Natural killer cell treated with Interleukin-12 subunit alpha and Interleukin-12 subunit beta and Interleukin-15 and Interleukin-18, amount 100 ng/mL, for 72 hours (primary cell): Measurements from ENCODE around the gene ARFRP1. TPM values are rescaled to one million over a fixed set of nuclear protein-coding genes. Genes with fewer than 3 reads are reported as not detected.
"Not testable (repeated sequence)": the region's sequence is repeated elsewhere in the genome, so short reads cannot be mapped to it uniquely, and the experiment has no call there.

Experiments
- ATAC-seq, 2 donors: fragments of 150-1000 bp; cut with Tn5 transposase in 1 of 2; sonication (Bioruptor Pico), chemical (Tn5 transposase) in 1 of 2; 2 replicates each; pipeline ENCODE4 v1.10.0; 2021
- DNase-seq: peaks from one replicate; pipeline ENCODE4 v3.0.0; 2022; ENCODE audit warnings: low spot score
- H3K27ac Mint-ChIP-seq, 2 donors: 1 replicate in 1 of 2; 2 replicates in 1 of 2; pipeline ENCODE4 v1.8.0; 2022; ENCODE audit warnings: mixed read lengths in 2 of 2, mild to moderate bottlenecking in 1 of 2, moderate library complexity in 1 of 2
- H3K27me3 Mint-ChIP-seq, 2 donors: 1 replicate in 1 of 2; 2 replicates in 1 of 2; pipeline ENCODE4 v1.8.0; 2022; ENCODE audit warnings: mixed read lengths in 2 of 2
- H3K36me3 Mint-ChIP-seq: one replicate; pipeline ENCODE4 v1.8.0; 2022; ENCODE audit warnings: mixed read lengths
- H3K4me1 Mint-ChIP-seq, 2 donors: 1 replicate in 1 of 2; 2 replicates in 1 of 2; pipeline ENCODE4 v1.8.0; 2022; ENCODE audit warnings: low read depth in 2 of 2, mixed read lengths in 2 of 2, mild to moderate bottlenecking in 1 of 2
- H3K4me3 Mint-ChIP-seq: one replicate; pipeline ENCODE4 v1.8.0; 2022; ENCODE audit warnings: mixed read lengths
- H3K9me3 Mint-ChIP-seq: 2 replicates; pipeline ENCODE4 v1.8.0; 2022; ENCODE audit warnings: mixed read lengths
- total RNA-seq, 2 donors: library from RNA; stranded (reverse); gene quantifications; one replicate each; pipeline ENCODE4 v1.2.3, GENCODE V29; 2022

Gene ARFRP1
- total RNA-seq, 2 donors from 2014 or later, result 52.4 to 87.0 TPM

DNA sequence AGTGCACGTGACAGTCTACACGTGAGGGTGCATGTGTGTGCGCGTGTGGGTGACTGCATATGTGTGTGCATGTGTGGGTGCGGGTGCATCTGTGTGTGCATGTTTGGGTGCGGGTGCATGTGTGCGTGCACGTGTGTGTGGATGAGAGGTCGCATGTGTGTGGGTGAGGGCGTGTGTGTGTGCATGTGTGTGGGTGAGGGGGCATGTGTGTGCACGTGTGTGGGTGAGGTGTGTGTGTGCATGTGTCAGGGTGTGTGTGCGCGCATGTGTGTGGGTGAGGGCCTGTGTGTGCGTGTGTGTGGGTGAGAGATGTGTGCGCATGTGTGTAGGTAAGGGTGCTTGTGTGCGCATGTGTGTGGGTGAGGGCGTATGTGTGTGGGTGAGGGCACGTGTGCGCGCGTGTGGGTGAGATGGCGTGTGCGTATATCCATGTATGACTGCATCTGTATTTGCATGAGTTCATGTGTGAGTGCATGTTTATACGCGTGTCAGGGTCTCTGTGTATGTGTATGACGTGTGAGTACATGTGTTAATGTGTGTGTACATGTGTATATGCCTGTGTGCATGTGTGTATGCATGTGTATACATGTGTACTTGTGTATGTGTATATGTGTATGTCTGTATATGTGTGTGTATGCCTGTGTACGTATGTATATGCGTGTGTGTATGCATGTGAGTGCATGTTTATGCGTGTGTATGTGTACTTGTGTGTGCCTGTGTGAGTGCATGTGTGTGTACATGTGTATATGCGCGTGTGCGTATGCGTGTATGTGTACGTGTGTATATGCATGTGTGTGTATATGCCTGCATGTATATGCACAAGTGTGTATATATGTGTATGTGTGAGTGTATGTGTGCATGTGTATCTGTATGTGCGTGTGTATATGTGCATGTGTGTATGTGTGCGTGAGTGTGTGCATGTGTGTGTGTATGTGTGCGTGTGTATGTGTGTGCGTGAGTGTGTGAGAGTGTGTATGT lies 24.6 kb upstream of the ARFRP1 start:
- no peaks in the 10 kb centered on the region for H3K9me3 Mint-ChIP-seq
- H3K4me3 Mint-ChIP-seq, result no peak overlapping the region
- DNase-seq (no peak), ATAC-seq (no peak)
- no peaks in the 10 kb centered on the region for H3K27me3 Mint-ChIP-seq
- peaks cover 33 to 36% of the 10 kb centered on the region in 2 donors for H3K4me1 Mint-ChIP-seq
- no peak overlapping the region for H3K27ac Mint-ChIP-seq
- H3K36me3 Mint-ChIP-seq, result no peaks in the 10 kb centered on the region

DNA sequence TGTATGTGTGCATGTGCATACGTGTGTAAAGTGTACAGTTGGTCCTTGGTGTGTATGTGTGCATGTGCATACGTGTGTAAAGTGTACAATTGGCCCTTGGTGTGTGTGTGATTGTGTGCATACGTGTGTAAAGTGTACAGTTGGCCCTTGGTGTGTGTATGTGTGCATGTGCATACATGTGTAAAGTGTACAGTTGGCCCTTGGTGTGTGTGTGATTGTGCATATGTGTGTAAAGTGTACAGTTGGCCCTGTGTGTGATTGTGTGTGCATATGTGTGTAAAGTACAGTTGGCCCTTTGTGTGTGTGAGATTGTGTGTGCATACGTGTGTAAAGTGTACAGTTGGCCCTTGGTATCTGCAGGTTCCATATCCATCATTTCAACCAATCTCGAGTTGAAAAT lies 23.6 kb upstream of the ARFRP1 start:
- H3K27me3 Mint-ChIP-seq, result no peaks in the 10 kb centered on the region
- DNase-seq, result no peak
- H3K4me1 Mint-ChIP-seq, result peaks cover 33 to 41% of the 10 kb centered on the region in 2 donors
- no peak overlapping the region for H3K27ac Mint-ChIP-seq
- H3K4me3 Mint-ChIP-seq, result no peak overlapping the region
- ATAC-seq, result no peak
- H3K36me3 Mint-ChIP-seq, result no peaks in the 10 kb centered on the region
- no peaks in the 10 kb centered on the region for H3K9me3 Mint-ChIP-seq

DNA sequence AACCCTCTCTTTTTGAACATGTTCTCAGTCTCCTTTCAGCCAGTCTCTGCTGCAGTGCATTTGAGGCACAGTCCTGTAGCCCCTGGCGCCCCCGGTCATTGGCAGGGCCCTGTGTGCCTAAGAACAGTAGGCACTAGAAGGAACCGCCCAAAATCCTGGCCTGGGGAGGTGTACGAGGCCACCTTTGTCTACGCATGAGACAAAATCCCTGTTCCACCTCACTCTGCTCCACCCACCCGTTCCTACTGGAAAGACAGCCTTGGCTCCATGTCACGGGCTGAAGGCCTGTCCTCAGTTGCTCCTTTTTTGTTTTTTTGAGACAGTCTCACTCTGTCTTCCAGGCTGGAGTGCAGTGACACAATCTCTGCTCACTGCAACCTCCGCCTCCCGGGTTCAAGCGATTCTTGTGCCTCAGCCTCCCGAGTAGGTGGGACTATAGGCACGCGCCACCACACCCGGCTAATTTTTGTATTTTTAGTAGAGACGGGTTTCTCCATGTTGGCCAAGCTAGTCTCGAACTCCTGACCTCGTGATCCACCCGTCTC lies 22.5 kb upstream of the ARFRP1 start:
- H3K4me3 Mint-ChIP-seq, H3K27ac Mint-ChIP-seq, H3K36me3 Mint-ChIP-seq, H3K9me3 Mint-ChIP-seq, DNase-seq, ATAC-seq, H3K27me3 Mint-ChIP-seq: not testable (repeated sequence)
- H3K4me1 Mint-ChIP-seq, result peaks cover 24 to 31% of the 10 kb centered on the region in 2 donors

DNA sequence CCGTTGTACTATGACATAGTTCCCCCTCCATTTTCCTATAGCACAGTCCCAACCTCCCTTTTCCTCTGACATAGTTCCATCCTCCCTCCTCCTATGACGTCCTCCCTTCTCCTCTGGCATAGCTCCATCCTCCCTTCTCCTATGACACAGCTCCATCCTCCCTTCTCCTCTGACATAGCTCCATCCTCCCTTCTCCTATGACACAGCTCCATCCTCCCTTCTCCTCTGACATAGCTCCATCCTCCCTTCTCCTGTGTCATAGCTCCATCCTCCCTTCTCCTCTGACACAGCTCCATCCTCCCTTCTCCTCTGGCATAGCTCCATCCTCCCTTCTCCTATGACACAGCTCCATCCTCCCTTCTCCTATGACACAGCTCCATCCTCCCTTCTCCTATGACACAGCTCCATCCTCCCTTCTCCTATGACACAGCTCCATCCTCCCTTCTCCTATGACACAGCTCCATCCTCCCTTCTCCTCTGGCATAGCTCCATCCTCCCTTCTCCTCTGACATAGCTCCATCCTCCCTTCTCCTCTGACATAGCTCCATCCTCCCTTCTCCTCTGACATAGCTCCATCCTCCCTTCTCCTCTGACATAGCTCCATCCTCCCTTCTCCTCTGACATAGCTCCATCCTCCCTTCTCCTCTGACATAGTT lies 15.3 kb upstream of the ARFRP1 start:
- H3K4me3 Mint-ChIP-seq, H3K9me3 Mint-ChIP-seq, H3K27me3 Mint-ChIP-seq, ATAC-seq, H3K27ac Mint-ChIP-seq, DNase-seq: not testable (repeated sequence)
- Mint-ChIP-seq H3K36me3 (peaks cover 19% of the 10 kb centered on the region), H3K4me1 (peaks cover 15 to 19% of the 10 kb centered on the region in 2 donors)

DNA sequence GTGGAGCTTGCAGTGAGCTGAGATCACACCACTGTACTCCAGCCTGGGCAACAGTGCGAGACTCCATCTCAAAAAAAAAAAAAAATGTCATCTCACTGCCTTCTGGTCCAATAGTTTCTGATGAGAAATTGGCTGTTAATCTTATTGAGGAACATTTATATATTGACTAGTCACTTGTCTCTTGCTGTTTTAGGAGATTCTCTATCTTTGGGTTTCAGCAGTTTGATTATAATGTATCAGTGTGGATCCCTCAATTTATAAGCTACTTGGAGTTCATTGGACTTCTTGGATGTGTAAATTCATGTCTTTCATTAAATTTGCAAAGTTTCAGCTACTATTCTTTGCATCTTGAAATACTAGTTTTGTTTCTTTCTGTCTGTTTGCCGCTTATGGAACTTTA lies 11.2 kb upstream of the ARFRP1 start:
- H3K4me1 Mint-ChIP-seq, result peaks cover 14 to 27% of the 10 kb centered on the region in 2 donors
- H3K27me3 Mint-ChIP-seq, result no peaks in the 10 kb centered on the region
- H3K4me3 Mint-ChIP-seq, result no peak overlapping the region
- no peak for DNase-seq
- H3K9me3 Mint-ChIP-seq, result peaks cover 3% of the 10 kb centered on the region
- H3K27ac Mint-ChIP-seq, result no peak overlapping the region
- no peak for ATAC-seq
- peaks cover 20% of the 10 kb centered on the region for H3K36me3 Mint-ChIP-seq

DNA sequence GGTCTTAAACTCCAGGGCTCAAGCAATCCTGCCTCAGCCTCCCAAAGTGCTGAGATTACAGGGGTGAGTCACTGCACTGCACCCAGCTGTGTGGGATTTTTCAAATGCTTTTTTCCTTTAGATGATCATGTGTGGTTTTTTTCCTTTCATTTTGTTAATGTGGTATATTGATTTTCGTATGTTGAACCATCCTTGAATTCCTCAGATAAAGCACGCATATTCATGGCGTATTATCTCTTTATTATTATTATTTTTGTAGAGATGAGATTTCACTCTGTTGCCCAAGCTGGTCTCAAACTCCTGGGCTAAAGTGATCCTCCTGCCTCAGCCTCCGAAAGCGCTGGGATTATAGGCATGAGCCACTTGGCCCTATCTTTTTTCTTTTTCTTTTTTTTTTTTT lies 7.1 kb upstream of the ARFRP1 start:
- Mint-ChIP-seq H3K36me3 (peaks cover 39% of the 10 kb centered on the region), H3K4me3 (no peak overlapping the region), H3K27ac (no peak overlapping the region), H3K9me3 (peaks cover 5% of the 10 kb centered on the region), H3K27me3 (no peaks in the 10 kb centered on the region), H3K4me1 (peaks cover 31 to 39% of the 10 kb centered on the region in 2 donors)
- ATAC-seq (no peak), DNase-seq (no peak)

DNA sequence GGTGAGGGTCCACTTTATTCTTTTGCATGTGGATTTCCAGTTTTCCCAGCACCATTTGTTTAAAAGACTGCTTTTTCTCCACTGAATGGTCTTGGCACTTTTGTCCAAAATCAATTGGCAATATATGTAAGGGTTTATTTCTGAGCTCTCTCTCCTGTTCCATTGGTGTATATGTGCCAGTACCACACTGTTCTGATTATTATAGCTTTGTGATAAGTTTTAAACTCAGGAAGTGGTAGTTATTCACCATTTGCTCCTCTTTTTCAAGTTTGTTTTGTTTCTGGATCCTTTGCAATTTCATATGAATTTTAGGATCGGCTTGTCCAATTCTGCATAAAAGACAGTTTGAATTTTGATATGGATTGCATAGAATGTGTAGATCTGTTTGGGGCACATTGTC lies 4.4 kb upstream of the ARFRP1 start:
- DNase-seq (no peak), ATAC-seq (no peak)
- no peak overlapping the region for H3K4me3 Mint-ChIP-seq
- H3K27me3 Mint-ChIP-seq, result no peaks in the 10 kb centered on the region
- H3K36me3 Mint-ChIP-seq, result peaks cover 25% of the 10 kb centered on the region
- peak overlapping the region in 1 of 2 donors; percentile 15 for H3K27ac Mint-ChIP-seq
- H3K9me3 Mint-ChIP-seq, result peaks cover 3% of the 10 kb centered on the region
- H3K4me1 Mint-ChIP-seq, result peaks cover 33 to 37% of the 10 kb centered on the region in 2 donors

DNA sequence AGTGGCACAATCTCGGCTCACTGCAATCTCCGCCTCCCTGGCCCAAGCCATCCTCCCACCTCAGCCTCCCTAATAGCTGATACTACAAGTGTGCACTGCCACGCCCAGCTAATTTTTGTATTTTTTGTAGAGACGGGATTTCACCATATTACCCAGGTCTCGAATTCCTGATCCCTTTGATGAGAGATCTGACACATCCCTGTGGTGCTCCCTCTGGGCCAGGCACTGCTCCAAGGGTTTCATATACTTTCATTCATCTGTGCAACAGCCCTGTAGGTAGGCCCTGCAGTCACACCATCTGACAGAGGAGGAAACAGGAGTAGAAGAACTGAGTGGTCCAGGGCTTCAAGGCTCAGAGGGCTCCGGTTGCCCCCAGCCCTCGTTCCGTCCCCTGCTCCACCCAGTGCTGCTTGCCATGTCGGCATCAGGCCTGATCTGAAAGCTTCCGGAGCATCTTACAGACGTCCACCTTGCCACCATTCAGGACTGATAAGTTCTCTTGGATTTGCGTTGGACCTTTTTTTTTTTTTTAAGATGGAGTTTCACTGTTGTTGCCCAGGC lies 3.4 kb upstream of the ARFRP1 start:
- H3K36me3 Mint-ChIP-seq, result peaks cover 25% of the 10 kb centered on the region
- H3K27ac Mint-ChIP-seq, result peak overlapping the region in 1 of 2 donors; percentile 30
- DNase-seq, result no peak
- no peaks in the 10 kb centered on the region for H3K27me3 Mint-ChIP-seq
- H3K4me3 Mint-ChIP-seq, result peak overlapping the region; percentile 29
- ATAC-seq, result no peak
- peaks cover 33 to 36% of the 10 kb centered on the region in 2 donors for H3K4me1 Mint-ChIP-seq
- H3K9me3 Mint-ChIP-seq, result peaks cover 3% of the 10 kb centered on the region

DNA sequence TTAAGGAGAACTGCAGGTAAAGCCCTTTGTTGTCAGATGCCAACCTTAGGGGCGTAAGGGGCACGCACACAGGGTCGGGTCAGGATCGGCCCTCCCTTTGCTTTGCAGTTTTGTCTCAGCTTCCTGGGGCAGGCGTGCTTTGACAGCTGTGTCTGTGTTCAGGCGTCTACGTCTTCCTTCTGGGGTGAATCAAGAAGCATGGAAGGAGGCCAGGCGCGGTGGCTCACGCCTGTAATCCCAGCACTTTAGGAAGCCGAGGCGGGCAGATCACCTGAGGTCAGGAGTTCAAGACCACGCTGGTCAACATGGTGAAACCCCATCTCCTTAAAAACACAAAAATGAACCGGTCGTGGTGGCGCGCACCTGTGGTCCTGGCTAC lies 1.4 kb upstream of the ARFRP1 start:
- Mint-ChIP-seq H3K27me3 (no peaks in the 10 kb centered on the region), H3K27ac (peak overlapping the region; percentile 64 to 66), H3K9me3 (peaks cover 3% of the 10 kb centered on the region), H3K36me3 (peaks cover 19% of the 10 kb centered on the region), H3K4me3 (peak overlapping the region; percentile 90), H3K4me1 (peaks cover 35% of the 10 kb centered on the region in 2 donors)
- no peak for ATAC-seq
- DNase-seq, result peak; percentile 47

DNA sequence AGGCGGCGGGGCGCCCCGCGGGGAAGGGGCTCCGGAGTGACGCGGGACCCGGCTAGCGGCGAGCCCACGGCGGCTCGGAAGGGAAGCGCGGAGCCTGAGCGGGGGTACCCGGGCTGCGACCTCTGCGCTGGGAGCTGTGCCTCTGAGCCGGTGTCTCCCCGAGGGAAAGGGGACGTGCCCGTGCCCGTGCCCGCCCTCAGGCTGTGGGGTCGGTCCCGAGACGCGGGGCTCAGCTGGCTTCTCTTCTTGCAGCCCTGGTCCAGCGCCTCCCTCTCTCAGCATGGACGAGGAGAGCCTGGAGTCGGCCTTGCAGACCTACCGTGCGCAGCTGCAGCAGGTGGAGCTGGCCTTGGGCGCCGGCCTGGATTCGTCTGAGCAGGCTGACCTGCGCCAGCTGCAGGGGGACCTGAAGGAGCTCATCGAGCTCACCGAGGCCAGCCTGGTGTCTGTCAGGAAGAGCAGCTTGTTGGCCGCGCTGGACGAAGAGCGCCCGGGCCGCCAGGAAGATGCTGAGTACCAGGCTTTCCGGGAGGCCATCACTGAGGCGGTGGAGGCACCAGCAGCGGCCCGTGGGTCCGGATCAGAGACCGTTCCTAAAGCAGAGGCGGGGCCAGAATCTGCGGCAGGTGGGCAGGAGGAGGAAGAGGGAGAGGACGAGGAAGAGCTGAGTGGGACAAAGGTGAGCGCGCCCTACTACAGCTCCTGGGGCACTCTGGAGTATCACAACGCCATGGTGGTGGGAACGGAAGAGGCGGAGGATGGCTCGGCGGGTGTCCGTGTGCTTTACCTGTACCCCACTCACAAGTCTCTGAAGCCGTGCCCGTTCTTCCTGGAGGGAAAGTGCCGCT lies 749 bp upstream of the ARFRP1 start:
- Mint-ChIP-seq H3K27me3 (no peaks in the 10 kb centered on the region), H3K4me3 (peak overlapping the region; percentile 90), H3K36me3 (peaks cover 19% of the 10 kb centered on the region), H3K9me3 (peaks cover 3% of the 10 kb centered on the region), H3K27ac (peak overlapping the region; percentile 64 to 66), H3K4me1 (peaks cover 35% of the 10 kb centered on the region in 2 donors)
- ATAC-seq, result peak; percentile 1 to 18
- no peak for DNase-seq

DNA sequence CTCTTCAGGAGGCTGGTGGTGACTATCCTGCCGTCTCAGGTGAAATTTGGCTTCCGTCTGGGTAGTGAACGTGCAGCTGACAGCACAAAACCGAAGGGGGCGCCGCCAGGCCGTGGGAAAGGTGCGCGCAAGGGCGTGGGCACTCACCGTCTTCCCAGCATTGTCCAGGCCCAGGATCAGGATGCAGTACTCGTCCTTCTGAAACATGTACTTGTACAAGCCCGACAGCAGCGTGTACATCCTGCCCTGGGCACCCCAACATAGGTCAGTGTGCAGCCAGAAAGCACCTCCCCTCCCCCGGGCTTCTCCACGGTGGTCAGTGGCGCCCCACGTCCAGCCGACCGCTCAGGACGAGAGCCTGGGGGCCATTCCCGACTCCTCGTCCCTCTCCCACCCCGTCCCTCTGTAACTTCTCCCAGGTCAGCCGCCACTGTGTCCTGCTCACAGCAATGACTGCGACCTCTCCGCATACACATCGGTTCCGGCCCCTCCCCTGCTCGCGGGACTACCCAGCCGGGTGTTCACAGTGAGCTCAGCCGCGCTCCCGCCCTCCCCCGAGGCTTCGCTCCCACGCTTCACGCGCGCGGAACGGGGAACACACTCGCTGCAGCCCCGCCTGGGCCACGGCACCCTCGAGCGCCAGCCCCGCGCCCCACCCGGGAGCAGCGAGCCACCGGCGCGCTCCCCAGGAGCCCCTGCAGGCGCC lies 771 bp downstream of the ARFRP1 start:
- DNase-seq (no peak), ATAC-seq (peak; percentile 67 to 69)
- H3K27me3 Mint-ChIP-seq, result no peaks in the 10 kb centered on the region
- peaks cover 29 to 34% of the 10 kb centered on the region in 2 donors for H3K4me1 Mint-ChIP-seq
- no peaks in the 10 kb centered on the region for H3K9me3 Mint-ChIP-seq
- H3K36me3 Mint-ChIP-seq, result peaks cover 10% of the 10 kb centered on the region
- H3K4me3 Mint-ChIP-seq, result peak overlapping the region; percentile 89
- H3K27ac Mint-ChIP-seq, result peak overlapping the region; percentile 62 to 83

DNA sequence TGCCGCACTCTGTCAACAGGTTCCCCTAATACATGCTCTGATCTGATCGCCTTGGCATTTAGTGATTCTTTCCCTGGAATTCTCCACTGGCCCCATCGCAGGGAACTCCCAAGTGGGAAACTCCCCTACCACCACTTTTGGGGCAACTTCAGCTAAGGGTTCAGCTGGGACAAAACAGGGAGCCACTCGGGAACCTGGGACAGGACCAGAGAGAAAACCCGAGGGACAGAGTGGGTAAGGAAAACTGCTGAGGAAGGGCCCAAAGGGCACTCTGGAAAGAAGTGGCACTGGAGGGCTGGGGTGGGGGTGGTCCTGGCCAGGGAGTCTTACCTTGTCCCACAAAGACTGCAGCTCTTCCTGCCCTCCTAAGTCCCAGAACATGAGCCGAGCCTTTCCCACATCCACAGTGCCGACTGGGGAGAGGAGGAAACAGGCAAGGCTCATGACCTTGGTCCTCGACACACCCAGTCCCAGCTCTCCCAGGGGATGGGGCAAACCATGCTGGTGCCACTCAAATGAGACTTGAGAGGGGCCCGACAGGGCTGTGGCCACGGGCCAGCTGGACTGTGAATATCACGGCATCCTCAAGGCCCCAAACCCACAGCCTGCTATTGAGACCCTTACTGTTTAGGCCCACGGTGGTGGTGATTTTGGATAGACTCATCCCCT lies 1.6 kb downstream of the ARFRP1 start:
- Mint-ChIP-seq H3K9me3 (no peaks in the 10 kb centered on the region), H3K4me1 (peaks cover 28 to 29% of the 10 kb centered on the region in 2 donors), H3K36me3 (peaks cover 7% of the 10 kb centered on the region), H3K4me3 (peak overlapping the region; percentile 89), H3K27me3 (no peaks in the 10 kb centered on the region), H3K27ac (peak overlapping the region; percentile 62 to 83)
- ATAC-seq, result no peak
- DNase-seq, result no peak
